Nephron (organoid): ENCODE measurements around the gene SMR3B.

Source experiments
- H3K27ac Mint-ChIP-seq, 3 experiments: 2 replicates each; pipeline ENCODE4 v1.8.0; 2020; ENCODE audit warnings: mixed read lengths in 3 of 3, mild to moderate bottlenecking in 2 of 3, moderate library complexity in 1 of 3
- H3K27me3 Mint-ChIP-seq: 2 replicates; pipeline ENCODE4 v1.8.0; 2021; ENCODE audit warnings: low read depth, mild to moderate bottlenecking, moderate library complexity, mixed read lengths
- H3K36me3 Mint-ChIP-seq: 2 replicates; pipeline ENCODE4 v1.8.0; 2020; ENCODE audit warnings: low read depth, mixed read lengths
- H3K4me1 Mint-ChIP-seq: 2 replicates; pipeline ENCODE4 v1.8.0; 2020; ENCODE audit warnings: mixed read lengths
- H3K4me3 Mint-ChIP-seq, 3 experiments: 2 replicates each; pipeline ENCODE4 v1.8.0; 2020; ENCODE audit warnings: mild to moderate bottlenecking in 3 of 3, mixed read lengths in 3 of 3, moderate library complexity in 2 of 3
- H3K9me3 Mint-ChIP-seq: 2 replicates; pipeline ENCODE4 v1.8.0; 2020; ENCODE audit warnings: mixed read lengths
- CTCF ChIP-seq, 3 experiments: fragments of 200-600 bp; sonication (generic); IDR thresholded peaks; one replicate each; pipeline ENCODE4 v1.5.0; 2021; ENCODE audit warnings: antibody characterized with exemption in 3 of 3; ENCODE audit not compliant: unreplicated experiment in 3 of 3

SMR3B gene

GRCh38 chr4:70360460-70360859 lies 22.5 kb upstream of the SMR3B start, which contains the start of gene SMR3A:
Gene SMR3A, plus strand, starts transcription at chr4:70360760. Its CDS starts 1,356 bp downstream, at chr4:70362116.
- H3K27me3 Mint-ChIP-seq, result no peaks in the 10 kb centered on the region
- H3K4me1 Mint-ChIP-seq, result no peaks in the 10 kb centered on the region
- no peak within 1 kb of the TSS for H3K4me3 Mint-ChIP-seq
- H3K36me3 Mint-ChIP-seq, result no peaks in the 10 kb centered on the region
- TF ChIP-seq CTCF (IDR thresholded peaks at IDR 0.05; ENCODE audit: unreplicated experiment in 3 of 3), result no peak
- no peaks in the 10 kb centered on the region for H3K9me3 Mint-ChIP-seq
- H3K27ac Mint-ChIP-seq, result peak within 1 kb of the TSS in 1 of 3 experiments; percentile 61

GRCh38 chr4:70364002-70364401 lies 18.9 kb upstream of the SMR3B start:
- TF ChIP-seq CTCF (IDR thresholded peaks at IDR 0.05; ENCODE audit: unreplicated experiment in 3 of 3), result no peak

GRCh38 chr4:70365479-70365878 lies 17.5 kb upstream of the SMR3B start:
- Mint-ChIP-seq H3K4me3 (no peak overlapping the region), H3K9me3 (no peaks in the 10 kb centered on the region), H3K4me1 (no peaks in the 10 kb centered on the region), H3K27me3 (peaks cover 4% of the 10 kb centered on the region), H3K27ac (no peak overlapping the region), H3K36me3 (no peaks in the 10 kb centered on the region)
- no peak for TF ChIP-seq CTCF (IDR thresholded peaks at IDR 0.05; ENCODE audit: unreplicated experiment in 3 of 3)

More at GRCh38 chr4:70364002-70364401, 18.9 kb upstream of the SMR3B start:
- peaks cover 4% of the 10 kb centered on the region for H3K27me3 Mint-ChIP-seq
- no peaks in the 10 kb centered on the region for H3K36me3 Mint-ChIP-seq
- no peak overlapping the region for H3K27ac Mint-ChIP-seq
- no peaks in the 10 kb centered on the region for H3K4me1 Mint-ChIP-seq
- H3K9me3 Mint-ChIP-seq, result no peaks in the 10 kb centered on the region
- no peak overlapping the region for H3K4me3 Mint-ChIP-seq

- no peak for TF ChIP-seq CTCF (IDR thresholded peaks at IDR 0.05; ENCODE audit: unreplicated experiment in 3 of 3)
- Mint-ChIP-seq H3K36me3 (no peaks in the 10 kb centered on the region), H3K9me3 (no peaks in the 10 kb centered on the region), H3K27me3 (peaks cover 4% of the 10 kb centered on the region), H3K27ac (no peak overlapping the region), H3K4me3 (no peak overlapping the region), H3K4me1 (no peaks in the 10 kb centered on the region)
Measured at GRCh38 chr4:70367813-70368212, 15.1 kb upstream of the SMR3B start.

- Mint-ChIP-seq H3K36me3 (no peaks in the 10 kb centered on the region), H3K4me3 (no peak overlapping the region), H3K27me3 (no peaks in the 10 kb centered on the region), H3K4me1 (no peaks in the 10 kb centered on the region), H3K27ac (no peak overlapping the region), H3K9me3 (no peaks in the 10 kb centered on the region)
- TF ChIP-seq CTCF (IDR thresholded peaks at IDR 0.05; ENCODE audit: unreplicated experiment in 3 of 3), result no peak
Measured at GRCh38 chr4:70371987-70372386, 10.9 kb upstream of the SMR3B start.

GRCh38 chr4:70372760-70373159 lies 10.2 kb upstream of the SMR3B start:
- H3K4me3 Mint-ChIP-seq, result no peak overlapping the region
- H3K4me1 Mint-ChIP-seq, result no peaks in the 10 kb centered on the region
- no peaks in the 10 kb centered on the region for H3K27me3 Mint-ChIP-seq
- no peaks in the 10 kb centered on the region for H3K9me3 Mint-ChIP-seq
- no peak overlapping the region for H3K27ac Mint-ChIP-seq
- no peaks in the 10 kb centered on the region for H3K36me3 Mint-ChIP-seq
- TF ChIP-seq CTCF (IDR thresholded peaks at IDR 0.05; ENCODE audit: unreplicated experiment in 3 of 3), result no peak
